Inferior parietal cortex (tissue), 1 donor: ENCODE measurements around the gene SNRNP27.
"Not testable (repeated sequence)": the region's sequence is repeated elsewhere in the genome, so short reads cannot be mapped to it uniquely, and the experiment has no call there.

Source experiments
- DNase-seq: peaks from one replicate; pipeline ENCODE4 v3.0.0-alpha.2; 2016; ENCODE audit errors: extremely low spot score

SNRNP27 gene

GRCh38 chr2:69946351-69947324 is 52.9 kb downstream of the SNRNP27 start:
- DNase-seq: no peak

GRCh38 chr2:69947325-69947931 is 53.7 kb downstream of the SNRNP27 start:
- no peak for DNase-seq

- DNase-seq: no peak
These were observed 54.5 kb downstream of the SNRNP27 start for GRCh38 chr2:69948032-69948962.

- DNase-seq: no peak
These were observed 55.3 kb downstream of the SNRNP27 start for GRCh38 chr2:69948963-69949645.

GRCh38 chr2:69950241-69950640 is 56.5 kb downstream of the SNRNP27 start:
- no peak for DNase-seq

GRCh38 chr2:69950671-69951070 is 56.9 kb downstream of the SNRNP27 start:
- not testable (repeated sequence) for DNase-seq

- DNase-seq: no peak
These were observed 58.8 kb downstream of the SNRNP27 start for GRCh38 chr2:69952336-69953115.

- no peak for DNase-seq
These were observed 60.3 kb downstream of the SNRNP27 start for GRCh38 chr2:69954084-69954483.
